GM19240 (cell line): Measurements from ENCODE around the gene NSD1.

Experiments used
- DNase-seq: peaks from one replicate; pipeline ENCODE4 v3.0.0; 2011; ENCODE audit warnings: low spot score; ENCODE audit not compliant: insufficient read length

Gene NSD1

GRCh38 chr5:177133096-177133852 is at the start of gene NSD1:
TSS of gene NSD1 (plus strand) at chr5:177133773. CDS start at chr5:177135104, 1,331 bp downstream.
- DNase-seq: peak; percentile 88

DNA sequence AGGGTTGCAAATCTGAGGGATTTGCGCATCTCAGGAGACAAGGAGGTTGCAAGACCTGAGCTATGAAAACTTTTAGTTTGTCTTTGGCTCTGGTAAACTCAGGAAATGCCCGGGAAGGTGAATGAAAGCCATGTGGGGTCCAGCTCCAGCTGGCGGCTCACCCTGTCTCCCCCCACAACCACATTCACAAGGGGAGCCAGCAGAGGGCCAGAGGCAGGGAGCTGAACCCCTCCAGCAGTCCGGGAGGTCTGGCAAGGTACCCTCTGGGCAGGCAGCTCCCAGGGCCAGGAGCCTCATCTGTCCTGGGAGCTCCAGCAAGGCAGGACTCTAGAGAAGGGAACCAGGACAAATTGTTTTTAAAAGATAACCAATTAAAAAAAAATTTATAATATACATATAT is 49.4 kb upstream of the NSD1 start:
- DNase-seq: no peak

- DNase-seq: no peak
Observed at GRCh38 chr5:177085985-177086653, 47.5 kb upstream of the NSD1 start.

- DNase-seq: peak; percentile 74
Observed at GRCh38 chr5:177086654-177087397, 46.7 kb upstream of the NSD1 start, which contains the start of gene FGFR4. TSS of gene FGFR4 (plus strand) at chr5:177086915. CDS start at chr5:177089603, 2,688 bp downstream.

DNA sequence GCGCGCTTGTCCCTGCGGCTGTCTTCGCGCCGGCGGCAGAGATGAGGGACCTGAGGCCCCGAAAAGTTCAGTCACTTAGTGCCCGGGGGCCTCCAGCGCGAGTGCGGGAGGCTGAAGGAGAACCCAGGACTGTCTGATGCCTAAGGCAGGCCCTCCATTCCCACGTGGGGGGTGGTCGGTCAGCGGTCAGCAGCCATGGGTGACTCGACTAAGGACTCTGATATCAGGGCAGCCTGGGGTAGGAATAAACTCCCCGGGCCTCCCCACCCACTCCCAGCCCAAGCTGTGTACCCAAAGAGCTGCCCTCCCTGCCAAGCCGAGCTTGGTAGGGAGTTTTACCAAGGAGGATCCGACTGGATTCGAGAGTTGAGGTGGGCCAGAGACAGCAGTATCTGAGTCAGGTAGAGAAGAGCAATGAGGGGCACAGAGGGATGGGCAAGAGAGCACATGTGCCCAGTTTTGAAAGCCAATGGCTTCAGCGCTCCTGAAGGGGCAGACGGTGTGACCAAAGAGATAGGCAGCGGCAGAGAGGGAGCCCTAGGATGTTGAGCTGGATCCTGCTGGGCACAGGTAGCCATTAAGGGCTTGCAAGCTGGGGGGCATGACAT is 46.1 kb upstream of the NSD1 start:
- no peak for DNase-seq

DNA sequence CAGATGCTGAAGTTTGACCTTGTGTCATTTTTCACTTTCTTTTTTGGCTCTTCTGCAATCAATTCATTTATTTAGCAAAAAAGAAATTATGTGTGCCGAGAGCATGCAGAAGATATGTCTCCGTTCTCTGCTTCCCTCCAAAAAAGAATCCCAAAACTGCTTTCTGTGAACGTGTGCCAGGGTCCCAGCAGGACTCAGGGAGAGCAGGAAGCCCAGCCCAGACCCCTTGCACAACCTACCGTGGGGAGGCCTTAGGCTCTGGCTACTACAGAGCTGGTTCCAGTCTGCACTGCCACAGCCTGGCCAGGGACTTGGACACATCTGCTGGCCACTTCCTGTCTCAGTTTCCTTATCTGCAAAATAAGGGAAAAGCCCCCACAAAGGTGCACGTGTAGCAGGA is 44.4 kb upstream of the NSD1 start:
- DNase-seq: no peak

DNA sequence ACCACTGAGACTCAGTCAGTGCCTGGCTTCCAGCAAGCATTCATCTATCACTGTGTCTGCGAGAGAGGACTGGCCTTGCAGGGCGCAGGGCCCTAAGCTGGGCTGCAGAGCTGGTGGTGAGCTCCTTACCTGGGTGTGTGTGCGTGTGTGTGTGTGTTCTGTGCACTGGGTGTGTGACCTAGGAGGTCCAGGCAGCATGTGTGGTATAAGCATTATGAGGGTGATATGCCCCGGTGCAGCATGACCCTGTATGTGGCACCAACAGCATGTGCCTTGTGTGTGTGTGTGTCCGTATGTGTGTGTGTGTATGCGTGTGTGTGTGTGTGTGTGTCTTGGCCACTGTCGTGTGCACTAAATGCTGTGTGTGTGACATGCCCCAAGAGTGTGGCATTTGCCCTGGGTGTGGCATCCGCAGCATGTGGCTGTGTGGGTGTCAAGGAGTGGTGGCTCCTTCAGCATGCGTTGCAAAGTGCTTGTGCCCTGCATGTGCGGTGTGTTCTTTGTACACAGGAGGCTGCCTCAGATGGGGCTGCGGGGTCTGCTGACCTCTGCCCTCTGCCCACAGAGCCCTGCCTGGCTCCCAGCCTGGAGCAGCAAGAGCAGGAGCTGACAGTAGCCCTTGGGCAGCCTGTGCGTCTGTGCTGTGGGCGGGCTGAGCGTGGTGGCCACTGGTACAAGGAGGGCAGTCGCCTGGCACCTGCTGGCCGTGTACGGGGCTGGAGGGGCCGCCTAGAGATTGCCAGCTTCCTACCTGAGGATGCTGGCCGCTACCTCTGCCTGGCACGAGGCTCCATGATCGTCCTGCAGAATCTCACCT is 43.5 kb upstream of the NSD1 start:
- no peak for DNase-seq

DNA sequence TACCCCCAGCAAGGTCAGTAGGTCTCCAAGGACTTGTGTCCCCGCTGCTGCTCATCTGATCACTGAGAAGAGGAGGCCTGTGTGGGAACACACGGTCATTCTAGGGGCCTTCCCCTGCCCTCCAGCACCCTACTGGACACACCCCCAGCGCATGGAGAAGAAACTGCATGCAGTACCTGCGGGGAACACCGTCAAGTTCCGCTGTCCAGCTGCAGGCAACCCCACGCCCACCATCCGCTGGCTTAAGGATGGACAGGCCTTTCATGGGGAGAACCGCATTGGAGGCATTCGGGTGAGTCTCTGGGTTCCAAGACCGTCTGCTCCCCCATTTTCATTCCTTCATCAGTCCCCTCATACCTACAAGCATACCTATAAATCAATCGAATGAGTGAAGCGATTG is 42.8 kb upstream of the NSD1 start:
- no peak for DNase-seq

- no peak for DNase-seq
Observed at GRCh38 chr5:177091232-177091631, 42.3 kb upstream of the NSD1 start.

- DNase-seq: no peak
Observed at GRCh38 chr5:177092178-177093081, 41.1 kb upstream of the NSD1 start.

DNA sequence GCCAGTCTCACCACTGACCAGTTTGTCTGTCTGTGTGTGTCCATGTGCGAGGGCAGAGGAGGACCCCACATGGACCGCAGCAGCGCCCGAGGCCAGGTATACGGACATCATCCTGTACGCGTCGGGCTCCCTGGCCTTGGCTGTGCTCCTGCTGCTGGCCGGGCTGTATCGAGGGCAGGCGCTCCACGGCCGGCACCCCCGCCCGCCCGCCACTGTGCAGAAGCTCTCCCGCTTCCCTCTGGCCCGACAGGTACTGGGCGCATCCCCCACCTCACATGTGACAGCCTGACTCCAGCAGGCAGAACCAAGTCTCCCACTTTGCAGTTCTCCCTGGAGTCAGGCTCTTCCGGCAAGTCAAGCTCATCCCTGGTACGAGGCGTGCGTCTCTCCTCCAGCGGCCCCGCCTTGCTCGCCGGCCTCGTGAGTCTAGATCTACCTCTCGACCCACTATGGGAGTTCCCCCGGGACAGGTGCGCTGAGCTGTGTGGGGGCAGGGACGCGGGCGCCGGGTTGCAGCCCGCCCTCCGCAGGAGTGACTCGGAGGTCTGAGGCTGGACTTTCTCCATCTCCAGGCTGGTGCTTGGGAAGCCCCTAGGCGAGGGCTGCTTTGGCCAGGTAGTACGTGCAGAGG is 40.4 kb upstream of the NSD1 start:
- DNase-seq: no peak

- no peak for DNase-seq
Observed at GRCh38 chr5:177093803-177094202, 39.8 kb upstream of the NSD1 start.

- DNase-seq: no peak
Observed at GRCh38 chr5:177094224-177095087, 39.1 kb upstream of the NSD1 start.

GRCh38 chr5:177095088-177095669 is 38.4 kb upstream of the NSD1 start:
- no peak for DNase-seq

- DNase-seq: no peak
Observed at GRCh38 chr5:177096162-177097015, 37.2 kb upstream of the NSD1 start.

DNA sequence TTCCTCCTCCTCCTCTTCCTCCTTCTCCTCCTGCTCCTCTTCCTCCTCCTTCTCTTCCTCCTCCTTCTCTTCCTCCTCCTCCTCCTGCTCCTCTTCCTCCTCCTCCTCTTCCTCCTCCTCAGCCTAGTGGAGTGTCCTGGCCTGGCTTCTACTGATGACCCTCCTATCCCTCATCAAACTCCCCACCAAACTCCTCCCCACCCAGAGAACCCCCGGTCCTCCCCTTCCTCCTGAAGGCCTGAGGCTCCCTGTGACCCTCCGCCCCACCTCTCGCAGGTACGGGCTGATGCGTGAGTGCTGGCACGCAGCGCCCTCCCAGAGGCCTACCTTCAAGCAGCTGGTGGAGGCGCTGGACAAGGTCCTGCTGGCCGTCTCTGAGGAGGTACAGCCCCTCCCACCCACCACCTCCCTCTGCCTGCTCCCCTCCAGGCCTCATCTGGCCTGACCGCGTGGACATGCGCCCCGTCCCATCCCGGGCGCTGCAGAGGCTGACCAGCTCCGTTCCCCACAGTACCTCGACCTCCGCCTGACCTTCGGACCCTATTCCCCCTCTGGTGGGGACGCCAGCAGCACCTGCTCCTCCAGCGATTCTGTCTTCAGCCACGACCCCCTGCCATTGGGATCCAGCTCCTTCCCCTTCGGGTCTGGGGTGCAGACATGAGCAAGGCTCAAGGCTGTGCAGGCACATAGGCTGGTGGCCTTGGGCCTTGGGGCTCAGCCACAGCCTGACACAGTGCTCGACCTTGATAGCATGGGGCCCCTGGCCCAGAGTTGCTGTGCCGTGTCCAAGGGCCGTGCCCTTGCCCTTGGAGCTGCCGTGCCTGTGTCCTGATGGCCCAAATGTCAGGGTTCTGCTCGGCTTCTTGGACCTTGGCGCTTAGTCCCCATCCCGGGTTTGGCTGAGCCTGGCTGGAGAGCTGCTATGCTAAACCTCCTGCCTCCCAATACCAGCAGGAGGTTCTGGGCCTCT is 36.3 kb upstream of the NSD1 start:
- DNase-seq: no peak
